GM19099 (cell line): ENCODE measurements around the gene LONP1.

Source experiments
- POLR2A ChIP-seq: IDR thresholded peaks from 3 replicates; pipeline ENCODE4 v1.6.1; 2011; ENCODE audit warnings: low read depth; ENCODE audit not compliant: insufficient read length; ENCODE audit errors: extremely low read depth

Gene LONP1

GRCh38 chr19:5718037-5718578 lies 1.8 kb downstream of the LONP1 start:
- no peak for TF ChIP-seq POLR2A

DNA sequence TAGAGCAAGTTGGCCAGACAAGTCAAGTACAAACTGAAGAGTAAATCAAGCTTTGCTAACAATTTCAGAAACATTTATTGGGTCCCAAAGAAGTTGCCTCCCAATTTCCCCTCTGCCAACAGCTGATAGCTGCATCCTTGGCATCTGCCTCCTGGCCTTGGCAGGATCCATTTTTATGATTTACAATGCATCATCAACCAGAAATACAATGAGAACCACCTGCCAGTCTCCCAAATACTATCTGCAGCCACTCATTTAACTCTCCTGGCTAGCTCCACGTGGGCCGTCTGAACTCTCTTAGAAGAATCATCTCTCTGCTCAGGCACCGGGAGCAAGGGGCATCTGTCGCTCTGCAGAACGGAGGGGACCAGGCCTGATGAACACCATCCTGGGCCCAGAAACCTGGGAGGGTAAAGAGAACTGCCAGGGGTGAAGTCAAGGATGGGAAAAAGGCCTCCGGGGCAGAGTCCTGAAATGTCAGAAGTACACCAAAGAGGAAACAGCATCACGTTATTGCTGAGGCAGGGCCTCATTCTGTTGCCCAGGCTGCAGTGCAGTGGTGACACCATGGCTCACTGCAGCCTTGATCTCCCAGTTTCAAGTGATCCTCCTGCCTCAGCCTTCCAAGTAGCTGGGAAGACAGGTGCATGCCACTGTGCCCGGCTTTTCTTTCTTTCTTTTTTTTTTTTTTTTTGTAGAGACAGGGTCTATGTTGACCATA lies 2.6 kb downstream of the LONP1 start:
- no peak for TF ChIP-seq POLR2A

- TF ChIP-seq POLR2A, result no peak
Measured at GRCh38 chr19:5714816-5715215, 5.1 kb downstream of the LONP1 start.

DNA sequence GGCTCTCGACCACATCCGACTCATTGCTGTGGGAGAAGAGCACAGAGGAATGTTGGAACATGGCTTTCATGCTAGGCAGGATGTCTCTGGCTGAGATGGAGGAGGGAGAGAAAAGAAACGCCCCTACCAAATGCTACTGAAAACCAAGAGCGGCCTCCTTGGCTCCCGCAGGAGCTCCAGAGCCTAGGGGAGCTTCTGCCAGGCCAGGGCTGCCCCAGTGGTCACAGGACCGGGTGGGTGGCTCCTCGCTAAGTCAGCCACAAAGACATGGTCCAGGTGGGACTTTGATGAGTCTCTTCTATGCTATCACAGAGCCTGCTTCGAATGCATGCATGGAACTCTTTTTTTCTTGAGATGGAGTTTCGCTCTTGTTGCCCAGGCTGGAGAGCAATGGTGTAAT lies 6.7 kb downstream of the LONP1 start:
- no peak for TF ChIP-seq POLR2A

DNA sequence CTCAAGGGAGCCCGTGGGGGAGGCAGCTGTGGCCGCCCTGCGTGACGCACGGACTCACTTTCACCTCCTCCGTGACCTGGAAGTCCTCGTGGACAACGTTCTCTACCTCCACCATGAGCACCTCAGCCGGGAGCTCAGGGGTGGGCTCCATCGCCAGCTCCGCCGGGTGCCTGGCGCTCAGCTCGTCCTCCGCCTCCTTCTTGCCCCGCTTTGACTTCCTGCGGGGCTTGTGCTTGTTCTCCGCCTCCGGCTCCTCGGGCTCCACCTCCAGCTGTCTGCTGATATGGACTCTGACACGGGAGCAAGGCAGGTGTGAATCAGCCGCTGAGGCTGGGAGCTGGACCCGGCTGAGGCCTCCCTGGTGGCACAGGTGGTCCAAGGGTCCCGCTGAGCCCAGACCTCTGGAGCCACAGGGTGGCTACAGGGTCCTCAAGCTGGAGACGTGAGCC lies 8.2 kb downstream of the LONP1 start:
- no peak for TF ChIP-seq POLR2A

DNA sequence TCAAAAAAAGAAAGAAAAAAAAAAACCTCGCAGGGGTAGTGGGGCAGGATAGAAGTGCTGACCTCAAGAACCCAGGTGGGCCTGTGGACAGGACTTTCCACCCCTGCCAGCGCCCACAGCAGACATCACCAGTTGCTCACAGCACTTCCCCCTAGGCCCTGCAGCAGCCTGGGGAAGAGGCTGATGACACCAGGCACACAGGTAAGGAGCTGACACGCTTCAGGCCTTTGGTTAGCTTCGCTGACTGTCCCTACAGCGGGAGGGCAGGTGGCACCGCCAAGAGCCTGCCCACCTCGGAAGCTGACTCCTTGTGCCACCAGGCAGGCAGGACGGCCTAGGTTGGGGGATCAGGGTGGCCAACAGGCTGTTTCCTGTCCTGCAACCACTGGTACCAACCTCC lies 8.9 kb downstream of the LONP1 start:
- TF ChIP-seq POLR2A, result no peak

- TF ChIP-seq POLR2A, result no peak
Measured at GRCh38 chr19:5707576-5708575, 12.1 kb downstream of the LONP1 start.

- TF ChIP-seq POLR2A, result no peak
Measured at GRCh38 chr19:5706876-5707573, 12.9 kb downstream of the LONP1 start.

DNA sequence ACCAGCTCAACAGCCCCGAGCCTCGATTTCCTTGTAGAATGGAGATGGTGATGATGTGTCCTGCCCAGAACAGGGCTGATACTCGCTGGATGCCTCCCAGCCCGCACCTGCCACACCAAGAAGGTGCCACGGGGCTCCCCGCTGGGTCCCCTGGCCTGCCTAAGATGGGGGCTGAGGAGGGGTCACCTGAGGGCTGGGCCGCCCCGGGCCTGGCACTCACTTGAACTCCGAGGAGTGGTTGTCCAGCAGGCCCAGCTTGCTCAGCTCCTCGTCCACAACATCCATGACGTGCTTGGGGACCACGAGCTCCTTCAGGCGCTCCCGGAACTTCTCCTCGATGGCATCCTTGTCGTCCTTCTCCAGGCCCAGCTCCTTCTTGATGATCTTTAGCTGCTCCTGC lies 14.4 kb downstream of the LONP1 start:
- no peak for TF ChIP-seq POLR2A

- TF ChIP-seq POLR2A, result no peak
Measured at GRCh38 chr19:5703819-5704818, 15.8 kb downstream of the LONP1 start.

GRCh38 chr19:5700455-5701092 lies 19.4 kb downstream of the LONP1 start:
- no peak for TF ChIP-seq POLR2A

DNA sequence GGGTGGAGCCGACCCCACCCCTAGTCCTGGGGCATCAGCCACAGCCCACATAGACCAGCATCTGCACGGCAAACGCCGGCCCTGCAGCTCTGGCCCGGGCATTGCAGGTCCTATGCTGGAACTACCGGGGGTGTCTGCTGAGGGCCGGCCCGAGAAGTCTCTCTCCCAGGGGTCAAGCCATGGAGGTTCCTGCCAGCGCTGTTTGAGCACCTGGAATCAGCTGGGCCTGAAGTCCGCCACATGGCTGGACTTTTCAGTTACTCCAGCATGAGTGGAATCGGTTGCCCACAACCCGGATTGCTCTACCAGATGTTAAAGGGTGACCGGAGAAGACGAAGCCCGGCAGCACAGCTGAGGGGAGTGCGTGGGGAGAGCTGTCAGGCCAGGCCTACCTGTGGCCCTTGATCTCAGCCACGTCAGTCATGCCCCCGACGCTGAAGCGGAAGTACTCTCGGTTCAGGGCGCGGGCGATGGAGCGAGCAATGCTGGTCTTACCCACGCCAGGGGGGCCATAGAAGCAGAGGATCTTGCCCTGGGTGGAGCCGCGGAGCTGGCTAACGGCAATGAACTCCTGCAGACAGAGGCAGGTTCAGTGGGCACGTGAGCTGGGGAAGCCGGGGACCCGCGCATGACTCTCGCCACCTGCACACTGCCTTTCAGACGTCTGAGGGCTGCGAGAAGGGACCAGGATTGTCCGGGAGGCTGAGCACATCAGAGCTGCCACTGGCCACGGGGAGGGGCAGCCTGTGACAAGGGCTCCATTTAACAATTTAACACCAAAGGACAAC lies 21.1 kb downstream of the LONP1 start:
- TF ChIP-seq POLR2A, result no peak

DNA sequence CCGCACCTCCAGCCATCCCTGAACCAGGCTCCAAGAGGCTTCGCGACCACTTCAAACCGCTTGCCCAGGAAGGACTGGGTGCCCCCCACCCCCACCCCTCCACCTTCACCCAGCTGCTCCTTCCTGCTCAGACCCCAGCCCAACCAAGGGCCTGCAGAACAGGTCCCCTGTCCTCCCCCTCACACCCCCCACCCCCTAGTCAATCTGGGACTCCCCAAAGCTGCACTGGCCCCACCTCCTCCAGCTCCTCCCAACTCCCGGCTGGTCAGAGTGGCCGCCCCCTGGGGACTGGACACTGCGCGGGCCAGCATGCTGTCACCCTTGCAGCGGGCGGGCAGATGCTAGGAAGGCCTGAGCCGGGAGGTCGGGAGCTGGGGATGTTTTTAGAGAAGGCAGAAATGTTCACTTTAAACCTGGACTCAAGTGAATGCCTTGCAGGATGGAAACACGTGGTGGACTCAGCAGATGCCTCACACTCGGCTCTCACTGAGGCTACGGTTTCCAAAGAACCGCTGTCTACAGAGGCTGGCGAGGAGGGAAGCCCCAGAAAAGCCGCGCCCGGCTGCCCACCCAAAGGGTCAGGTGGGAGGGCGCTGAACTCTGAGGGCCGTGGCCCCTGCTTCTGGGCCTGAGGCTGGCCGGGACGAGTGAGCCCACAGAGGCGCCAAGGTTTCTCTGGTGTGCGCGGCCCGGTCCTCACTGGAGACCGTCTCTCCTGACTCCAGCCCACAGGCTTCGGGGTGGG lies 21.9 kb downstream of the LONP1 start:
- peak; percentile 22 for TF ChIP-seq POLR2A
